Measurements from ENCODE around the gene FSD1.
"Not testable (repeated sequence)": the region's sequence is repeated elsewhere in the genome, so short reads cannot be mapped to it uniquely, and the experiment has no call there.

The FSD1 gene

GRCh38 chr19:4346020-4346383, 41.6 kb downstream of the FSD1 start:
- no peak for DNase-seq

DNA sequence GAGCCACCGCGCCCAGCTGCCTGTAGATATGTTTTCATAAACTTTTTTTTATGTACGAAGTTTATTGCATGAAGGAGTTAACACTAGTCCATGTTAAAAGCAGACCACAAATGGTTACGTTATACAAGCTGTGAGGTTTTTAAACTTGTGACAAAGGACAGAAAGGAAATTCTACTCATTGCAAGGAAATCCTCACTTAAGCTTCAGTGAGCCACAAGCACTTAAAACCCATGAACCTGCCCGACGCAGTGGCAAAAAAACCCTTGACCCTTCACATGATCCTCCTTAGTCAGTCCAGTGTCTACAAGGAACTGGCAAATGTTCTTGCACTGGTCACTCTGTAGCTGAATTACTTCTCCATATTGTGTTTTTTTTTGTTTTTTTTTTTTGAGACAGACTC, 43.1 kb downstream of the FSD1 start:
- DNase-seq: no peak

DNA sequence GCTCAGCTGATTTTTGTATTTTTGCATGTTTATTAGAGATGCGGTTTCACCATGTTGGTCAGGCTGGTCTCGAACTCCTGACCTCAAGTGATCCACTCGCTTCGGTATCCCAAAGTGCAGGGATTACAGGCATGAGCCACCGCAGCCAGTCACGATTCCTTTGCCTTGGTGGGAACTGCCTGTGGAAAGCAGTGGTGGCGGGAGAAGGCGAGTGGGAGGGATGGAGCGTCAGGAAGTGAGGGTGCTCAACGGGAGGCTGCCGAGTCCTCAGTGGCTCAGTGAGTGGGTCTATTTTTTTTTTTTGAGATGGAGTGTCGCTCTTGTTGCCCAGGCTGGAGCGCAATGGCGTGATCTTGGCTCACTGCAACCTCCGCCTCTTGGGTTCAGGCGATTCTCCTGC, 44.8 kb downstream of the FSD1 start:
- not testable (repeated sequence) for DNase-seq

DNA sequence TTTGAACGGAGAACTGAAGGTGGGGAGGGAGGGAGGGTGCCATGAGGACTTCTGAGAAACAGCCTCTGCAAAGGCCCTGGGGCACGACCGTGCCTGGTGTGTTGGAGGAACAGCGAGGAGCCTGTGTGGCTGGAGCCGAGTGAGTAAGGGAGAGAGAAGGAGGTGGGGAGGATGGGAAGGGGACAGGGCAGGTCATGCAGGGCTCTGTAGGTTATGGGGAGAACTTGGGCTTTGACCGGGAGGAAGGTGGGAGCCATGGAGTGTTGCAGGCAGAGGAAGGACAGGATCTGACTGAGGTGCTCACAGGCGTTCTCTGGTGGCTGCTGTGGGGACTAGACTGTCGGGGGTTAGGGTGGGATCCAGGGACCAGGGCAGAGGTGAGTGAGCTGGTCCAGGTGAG, 45.7 kb downstream of the FSD1 start:
- DNase-seq: no peak

- no peak for DNase-seq
Measured at GRCh38 chr19:4350726-4351125, 46.3 kb downstream of the FSD1 start.

DNA sequence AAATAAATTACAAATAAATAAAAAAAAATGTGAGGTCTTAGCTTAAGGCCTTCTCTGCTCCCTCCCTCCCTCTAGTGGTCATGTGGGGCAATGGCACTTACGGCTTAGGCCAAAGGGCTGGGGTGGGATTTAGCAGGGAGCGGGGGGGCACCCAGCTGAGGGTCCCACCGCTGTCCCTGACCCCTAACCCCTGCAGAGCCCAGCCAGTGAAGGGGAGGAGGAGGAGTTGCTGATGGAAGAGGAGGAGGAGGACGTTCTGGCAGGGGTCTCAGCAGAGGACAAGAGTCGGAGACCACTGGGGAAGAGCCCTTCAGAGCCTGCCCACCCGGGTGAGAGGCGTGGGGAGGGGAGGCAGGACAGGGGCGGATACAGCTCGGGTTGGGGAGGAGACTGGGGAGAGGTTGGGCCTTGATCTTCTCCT, 48.3 kb downstream of the FSD1 start:
- peak; percentile 24 for DNase-seq

GRCh38 chr19:4354282-4354681, 49.9 kb downstream of the FSD1 start:
- no peak for DNase-seq

DNA sequence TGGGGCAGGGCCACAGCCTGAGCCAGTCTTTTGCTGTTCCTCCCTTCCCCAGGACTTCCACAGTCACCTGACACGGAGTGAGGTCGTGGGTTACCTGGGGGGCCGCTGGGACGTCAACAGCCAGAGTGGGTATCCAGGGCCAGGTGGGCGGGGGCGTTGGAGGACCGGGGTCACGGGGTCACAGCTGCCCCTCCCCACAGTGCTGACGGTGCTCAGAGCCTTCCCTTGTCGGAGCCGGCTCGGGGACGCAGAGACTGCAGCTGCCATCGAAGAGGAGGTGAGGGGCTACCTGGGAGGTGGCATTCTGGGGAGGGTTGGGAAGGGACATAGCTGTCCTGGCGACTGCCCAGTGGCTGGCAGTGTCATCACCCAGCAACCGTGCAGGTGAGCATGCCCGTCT, 50.5 kb downstream of the FSD1 start:
- no peak for DNase-seq

GRCh38 chr19:4357095-4357797, 52.8 kb downstream of the FSD1 start:
- no peak for DNase-seq

DNA sequence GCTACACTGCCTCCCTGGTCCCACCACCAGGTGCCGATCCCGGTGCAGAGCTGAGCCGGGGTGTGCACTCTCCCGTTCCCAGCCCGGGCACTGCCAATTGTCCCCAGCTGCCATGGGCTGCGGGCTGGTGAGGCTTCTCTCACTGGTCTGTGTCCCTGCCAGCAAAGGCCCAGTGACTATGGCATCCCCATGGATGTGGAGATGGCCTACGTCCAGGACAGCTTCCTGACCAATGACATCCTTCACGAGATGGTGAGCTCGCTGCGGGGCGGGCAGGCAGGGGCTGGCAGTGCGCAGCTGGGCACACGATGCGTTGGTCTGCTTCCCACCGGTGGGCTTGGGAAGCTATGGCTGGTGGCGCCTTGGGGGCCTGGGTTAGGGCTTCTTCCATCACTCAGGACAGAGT, 53.5 kb downstream of the FSD1 start:
- no peak for DNase-seq

DNA sequence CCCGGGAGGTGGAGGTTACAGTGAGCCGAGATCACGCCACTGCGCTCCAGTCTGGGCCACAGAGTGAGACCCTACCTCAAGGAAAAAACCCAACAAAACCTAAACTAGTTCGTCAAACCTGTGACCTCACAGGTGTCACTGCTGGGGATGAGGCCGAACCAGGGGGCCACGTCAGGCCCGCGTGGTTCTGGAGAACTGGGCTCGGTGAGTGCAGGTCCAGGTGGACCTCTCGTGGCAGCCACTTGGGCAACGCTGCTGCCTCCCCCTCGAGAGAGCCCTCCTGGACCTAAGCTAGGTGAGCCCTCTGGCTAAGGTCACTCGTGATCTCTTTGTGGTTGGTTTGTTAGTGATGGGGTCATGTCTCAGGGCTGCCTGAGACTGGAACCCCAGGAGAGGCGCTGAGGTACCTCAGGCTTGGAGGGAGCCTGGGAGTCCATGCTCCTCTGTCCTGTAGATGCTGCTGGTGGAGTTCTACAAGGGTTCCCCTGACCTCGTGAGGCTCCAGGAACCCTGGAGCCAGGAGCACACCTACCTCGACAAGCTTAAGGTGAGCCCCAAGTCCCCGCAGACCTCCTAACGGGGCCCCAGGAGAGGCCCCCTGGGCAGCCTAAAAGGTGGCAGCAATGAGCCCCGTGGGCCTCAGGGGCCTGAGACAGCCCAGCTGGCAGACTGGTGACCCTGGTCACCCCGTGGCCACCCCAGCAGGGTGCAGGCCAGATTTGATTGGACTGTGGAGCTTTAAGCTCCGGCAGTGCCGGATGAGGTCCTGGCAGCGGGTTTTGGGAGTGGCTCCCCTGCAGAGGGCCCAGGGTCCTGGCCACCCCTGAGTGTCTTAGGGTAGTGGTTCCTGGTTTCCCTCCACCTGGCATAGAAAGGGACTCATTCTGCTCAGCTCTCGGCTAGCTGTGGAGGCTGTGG, 54.6 kb downstream of the FSD1 start:
- no peak for DNase-seq

- DNase-seq: no peak
Measured at GRCh38 chr19:4359627-4360000, 55.2 kb downstream of the FSD1 start.

- no peak for DNase-seq
Measured at GRCh38 chr19:4360081-4360569, 55.7 kb downstream of the FSD1 start.

GRCh38 chr19:4360641-4361151, 56.3 kb downstream of the FSD1 start:
- no peak for DNase-seq

DNA sequence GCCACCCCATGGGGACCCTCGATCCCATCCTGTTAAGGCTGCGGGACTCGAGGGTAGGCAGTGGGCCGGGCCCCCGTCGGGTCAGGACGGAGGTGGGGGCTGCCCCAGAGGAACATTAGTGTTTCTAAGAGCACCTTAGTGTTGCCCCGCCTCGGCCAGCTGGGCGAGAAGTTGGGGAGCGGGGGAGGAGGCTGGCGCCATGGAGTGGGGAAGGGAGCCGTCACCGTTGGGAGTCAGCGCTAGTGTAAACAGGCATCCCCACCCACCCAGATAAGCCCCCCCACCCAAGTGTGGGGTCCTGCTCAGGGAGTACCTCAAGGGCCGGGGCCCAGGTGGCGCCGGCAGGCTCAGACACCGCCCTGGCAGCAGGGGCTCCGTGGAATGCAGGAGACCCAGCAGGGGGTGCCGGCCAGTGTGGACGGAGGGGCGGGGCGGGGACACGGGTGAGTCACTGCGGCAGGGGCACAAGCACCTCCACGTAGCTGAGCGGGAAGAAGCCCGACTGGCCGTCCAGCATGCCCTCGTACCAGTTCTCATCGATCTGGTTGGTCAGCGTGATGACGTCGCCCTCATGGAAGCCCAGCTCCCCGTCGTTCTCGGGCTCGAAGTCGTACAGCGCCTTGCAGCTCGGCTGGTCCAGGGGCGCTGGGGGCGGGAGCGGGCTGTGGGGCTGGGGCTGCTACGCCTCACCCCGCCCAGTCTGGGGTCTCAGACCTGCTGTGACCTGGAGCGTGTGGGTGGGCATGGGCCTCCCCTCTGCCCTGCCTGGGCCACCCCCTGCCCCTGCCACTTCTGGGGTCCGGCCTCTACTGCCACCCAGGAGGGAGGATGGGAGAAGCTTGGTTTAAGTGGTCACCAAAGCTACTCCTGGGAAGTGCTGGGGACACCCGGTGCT, 57.0 kb downstream of the FSD1 start:
- DNase-seq: no peak

- DNase-seq: no peak
Measured at GRCh38 chr19:4362101-4362828, 57.9 kb downstream of the FSD1 start.

- DNase-seq: no peak
Measured at GRCh38 chr19:4362831-4363545, 58.6 kb downstream of the FSD1 start.

- DNase-seq: no peak
Measured at GRCh38 chr19:4363571-4364304, 59.3 kb downstream of the FSD1 start.

GRCh38 chr19:4365341-4365740, 60.9 kb downstream of the FSD1 start:
- no peak for DNase-seq

DNA sequence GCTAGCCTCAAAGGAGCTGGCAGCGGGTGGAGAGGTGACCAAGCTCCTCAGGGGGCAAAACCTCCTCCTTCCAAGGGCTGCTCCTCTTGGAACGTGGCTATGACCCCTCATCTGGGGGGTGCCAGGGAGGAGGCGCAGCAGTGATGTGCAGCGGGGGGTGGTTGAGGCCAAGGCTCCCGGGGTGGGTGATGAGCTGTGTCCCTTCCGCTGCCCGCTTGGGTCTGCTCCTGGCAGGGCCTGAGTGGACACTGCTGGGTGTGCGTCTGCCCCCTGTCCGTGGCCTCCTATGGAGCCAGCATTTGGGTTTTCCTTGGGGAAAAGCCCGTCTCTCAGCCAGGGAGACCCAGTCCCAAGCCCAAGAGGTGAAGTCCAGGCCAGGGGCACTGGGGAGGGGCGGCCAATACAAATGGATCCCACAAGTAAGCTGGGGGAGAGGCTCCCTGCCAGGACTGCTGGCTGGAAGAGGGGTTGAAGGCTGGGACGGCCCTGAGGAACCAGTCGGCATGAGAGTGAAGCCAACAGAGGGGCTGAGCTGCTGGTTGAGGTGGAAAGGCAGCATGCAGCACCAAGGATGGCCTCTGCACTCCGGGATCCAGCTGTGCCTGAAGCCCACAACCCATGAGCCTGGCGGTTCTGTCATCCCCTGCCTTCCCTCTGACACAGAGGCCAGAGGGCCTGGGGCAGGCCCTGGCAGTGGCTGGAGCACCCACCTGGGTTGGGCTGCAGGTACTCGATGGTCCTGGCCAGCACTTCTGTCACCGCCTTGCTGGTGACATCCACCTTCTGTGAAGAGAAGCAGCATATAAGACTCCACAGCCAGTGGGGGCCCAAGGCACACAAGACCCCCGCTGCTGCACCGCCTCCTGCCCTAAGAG, 61.6 kb downstream of the FSD1 start:
- DNase-seq: no peak

All from NCI-H146 (cell line).